ENCODE measurements around the gene ARHGAP21. TPM values are rescaled to one million over a fixed set of nuclear protein-coding genes. Genes with fewer than 3 reads are reported as not detected.

Gene ARHGAP21
- total RNA-seq, 4 donors from 2014 or later = 15.3 to 59.1 (median 37.1) TPM

DNA sequence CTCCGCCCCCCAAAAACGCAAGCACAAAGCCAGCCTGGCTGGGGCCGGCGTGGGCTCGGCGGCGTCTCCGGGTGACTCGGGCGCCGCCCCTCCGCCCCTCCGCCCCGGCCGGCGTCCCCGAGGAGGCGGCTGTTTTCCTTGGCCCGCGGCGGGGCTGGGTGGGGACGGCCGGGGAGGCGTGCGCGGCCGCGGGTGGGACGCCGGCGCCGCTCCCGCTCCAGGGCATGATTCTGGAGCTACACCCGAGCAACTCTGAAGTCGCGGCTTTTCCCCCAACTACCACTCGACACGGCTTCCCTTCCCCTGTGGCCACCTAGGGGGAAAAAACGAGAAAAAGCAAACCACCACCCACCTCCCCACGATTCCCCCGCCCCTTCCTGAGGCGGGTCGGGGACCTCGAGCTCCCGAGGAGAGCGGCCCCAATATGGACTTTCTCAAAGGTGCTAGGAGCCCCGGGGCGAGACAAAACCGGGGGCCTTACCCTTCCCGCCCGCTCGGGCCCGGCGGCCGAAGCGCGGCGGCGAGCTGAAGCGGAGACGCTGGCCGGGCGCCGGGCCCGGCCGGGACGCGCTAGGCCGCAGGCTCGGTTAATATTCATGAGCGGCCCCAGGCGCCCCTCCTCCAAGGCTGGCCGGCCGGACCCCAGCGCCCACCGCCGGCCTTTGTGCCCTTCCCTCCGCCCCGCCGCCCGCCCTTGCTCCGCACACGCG lies 856 bp downstream of the ARHGAP21 start:
- no CpG with 5 or more reads among the region's 84 CpGs for WGBS, 2 donors

DNA sequence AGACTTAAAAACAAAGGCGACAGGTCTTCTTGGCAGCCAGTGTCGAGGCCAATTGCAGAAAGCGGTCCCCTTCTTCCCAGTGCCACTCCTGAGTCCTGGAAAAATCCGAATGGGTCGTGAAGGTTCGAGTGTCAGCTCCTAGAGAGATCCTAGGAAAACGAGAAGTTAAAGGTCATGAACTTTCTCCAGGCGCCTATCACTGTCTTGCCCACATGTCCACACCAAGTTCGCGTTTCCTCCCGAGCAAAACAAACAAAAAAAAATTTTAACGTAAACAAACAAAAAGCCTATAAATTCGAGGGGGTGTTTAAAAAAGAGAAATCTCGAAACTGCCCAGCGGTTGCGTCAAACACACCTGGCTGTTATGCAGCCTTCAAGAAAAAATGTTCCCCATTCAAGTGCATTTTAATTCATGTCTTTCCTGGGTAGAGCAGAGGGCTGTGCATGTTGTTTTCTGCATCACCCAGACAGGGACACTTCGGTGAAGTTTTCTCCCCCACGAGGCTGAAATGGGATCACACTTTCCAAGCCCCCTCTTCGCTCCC lies 1.5 kb downstream of the ARHGAP21 start:
- no peaks in the 10 kb centered on the region for H3K27me3 ChIP-seq
- H3K36me3 ChIP-seq = no peaks in the 10 kb centered on the region
- no peaks in the 10 kb centered on the region for H3K9me3 ChIP-seq
- TF ChIP-seq CTCF (IDR thresholded peaks at IDR 0.05) (no peak), POLR2A (IDR thresholded peaks at IDR 0.05) (no peak)
- 1 to 2% methylated on average over 16 to 17 of the region's 19 CpGs for WGBS, 2 donors
- intact Hi-C loops (cut with DNase I) = no loop called here
- DNase-seq = no peak
- H3K4me3 ChIP-seq = peak overlapping the region; percentile 66 to 87 (median 79)
- peaks cover 0 to 62% (median 13%) of the 10 kb centered on the region in 3 donors for H3K4me1 ChIP-seq
- peak overlapping the region; percentile 96 to 98 (median 98) for H3K27ac ChIP-seq

More for the DNA sequence above, 856 bp downstream of the ARHGAP21 start:
- DNase-seq = no peak
- Histone ChIP-seq H3K4me3 (peak overlapping the region; percentile 66 to 87 (median 79)), H3K9me3 (no peaks in the 10 kb centered on the region), H3K36me3 (no peaks in the 10 kb centered on the region), H3K27me3 (no peaks in the 10 kb centered on the region), H3K27ac (peak overlapping the region; percentile 96 to 98 (median 98)), H3K4me1 (peaks cover 0 to 56% (median 12%) of the 10 kb centered on the region in 3 donors)
- intact Hi-C loops (cut with DNase I) = no loop called here
- TF ChIP-seq CTCF (IDR thresholded peaks at IDR 0.05) (no peak), POLR2A (IDR thresholded peaks at IDR 0.05) (peak in 2 of 4 donors; percentile 30 to 47)

DNA sequence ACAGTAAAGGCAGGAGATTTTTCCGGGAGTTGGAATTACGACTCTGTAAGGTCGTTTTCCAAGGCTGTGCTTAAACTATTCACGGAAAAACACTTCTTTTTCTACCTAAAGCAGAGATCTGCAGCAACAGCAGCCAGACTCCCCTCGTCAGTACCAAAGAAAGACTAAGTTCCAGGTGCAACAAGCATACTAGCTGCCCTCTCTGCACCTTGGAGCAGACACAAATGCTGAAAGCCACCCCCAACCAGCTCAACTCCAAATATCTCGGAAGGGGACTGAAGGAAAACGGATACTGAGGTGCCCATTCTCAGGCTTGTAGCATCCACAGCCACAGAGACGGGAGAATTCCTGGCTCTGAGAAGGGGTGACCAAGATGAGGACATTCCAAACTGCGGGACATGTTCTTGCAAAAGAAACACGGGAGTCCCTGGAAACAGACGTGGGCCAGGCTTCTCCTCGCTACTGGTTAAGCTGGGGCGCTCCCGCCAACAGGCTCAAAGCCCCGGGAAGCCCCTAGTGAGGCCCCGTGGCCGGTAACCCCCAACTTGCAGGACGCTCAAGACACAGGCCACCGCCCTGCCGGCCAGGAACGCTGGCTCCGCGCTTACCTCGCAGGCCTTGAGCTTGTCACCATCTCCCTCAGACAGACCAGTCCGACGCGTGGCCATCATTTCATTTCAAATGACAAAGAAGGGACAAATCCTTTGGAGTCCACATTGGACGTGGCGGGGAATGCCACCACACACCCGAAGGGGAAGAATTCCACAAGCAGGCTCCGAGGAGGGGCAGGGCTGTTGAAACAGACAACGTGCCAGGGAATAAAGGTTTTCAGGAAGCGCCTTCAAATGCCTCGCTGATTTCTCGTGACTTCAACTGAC lies 2.2 kb downstream of the ARHGAP21 start:
- intact Hi-C loops (cut with DNase I) = no loop called here
- no peak for DNase-seq
- Histone ChIP-seq H3K9me3 (no peaks in the 10 kb centered on the region), H3K4me3 (peak overlapping the region; percentile 66 to 87 (median 79)), H3K27me3 (no peaks in the 10 kb centered on the region), H3K27ac (peak overlapping the region; percentile 96 to 98 (median 98)), H3K4me1 (peaks cover 0 to 70% (median 21%) of the 10 kb centered on the region in 3 donors), H3K36me3 (no peaks in the 10 kb centered on the region)
- WGBS, 2 donors = 12 to 22% methylated on average over 22 to 33 of the region's 35 CpGs
- no peak for TF ChIP-seq POLR2A (IDR thresholded peaks at IDR 0.05)
- TF ChIP-seq CTCF (IDR thresholded peaks at IDR 0.05) = no peak

- no peak for DNase-seq
- Histone ChIP-seq H3K9me3 (no peaks in the 10 kb centered on the region), H3K4me3 (peak overlapping the region; percentile 66 to 87 (median 79)), H3K36me3 (no peaks in the 10 kb centered on the region), H3K27me3 (no peaks in the 10 kb centered on the region), H3K27ac (peak overlapping the region in 1 of 4 donors; percentile 97), H3K4me1 (peaks cover 0 to 75% (median 29%) of the 10 kb centered on the region in 3 donors)
- TF ChIP-seq POLR2A (IDR thresholded peaks at IDR 0.05) = no peak
- 16 to 35% methylated on average over 2 of the region's 2 CpGs for WGBS, 2 donors
- intact Hi-C loops (cut with DNase I) = no loop called here
Observed at GRCh38 chr10:24720096-24720495, 3.6 kb downstream of the ARHGAP21 start.

- H3K27me3 ChIP-seq = no peaks in the 10 kb centered on the region
- H3K36me3 ChIP-seq = no peaks in the 10 kb centered on the region
- no peaks in the 10 kb centered on the region for H3K9me3 ChIP-seq
- DNase-seq = no peak
- H3K4me3 ChIP-seq = no peak overlapping the region
- H3K27ac ChIP-seq = no peak overlapping the region
- intact Hi-C loops (cut with DNase I) = loop anchor here (10.0 kb wide), 1 partner anchor 73 kb away; no protein-coding TSS in a partner anchor
- WGBS, 2 donors = 82 to 86% methylated on average over 10 of the region's 10 CpGs
- TF ChIP-seq POLR2A (IDR thresholded peaks at IDR 0.05) = no peak
- no peak for TF ChIP-seq CTCF (IDR thresholded peaks at IDR 0.05)
- peaks cover 0 to 71% (median 29%) of the 10 kb centered on the region in 3 donors for H3K4me1 ChIP-seq
Observed at GRCh38 chr10:24718031-24718855, 5.4 kb downstream of the ARHGAP21 start.

All from esophagus squamous epithelium (tissue), 5 donors.